ENCODE measurements around the gene PTF1A.

GRCh38 chr10:23205972-23206642, 14.0 kb downstream of the PTF1A start:
- TF ChIP-seq CTCF (IDR thresholded peaks at IDR 0.05; ENCODE audit: low read depth, low read length) (no peak), EZH2phosphoT487 (IDR thresholded peaks at IDR 0.05; ENCODE audit: low read depth) (no peak)
